H9 (cell line): ENCODE data around the gene NOXA1. TPM values are rescaled to one million over a fixed set of nuclear protein-coding genes. Genes with fewer than 3 reads are reported as not detected.

Experiments used
- DNase-seq: peaks from one replicate; pipeline ENCODE4 v3.0.0-alpha.2; 2017
- H2AFZ ChIP-seq: one replicate; pipeline ENCODE4 v1.6.1; 2013; ENCODE audit warnings: mild to moderate bottlenecking, low read length, control low read depth, moderate library complexity
- H2AK5ac ChIP-seq: 2 replicates; pipeline ENCODE4 v1.6.1; 2013; ENCODE audit warnings: low read length, control low read depth, mixed read lengths; ENCODE audit not compliant: insufficient read length
- H2BK120ac ChIP-seq: one replicate; pipeline ENCODE4 v1.6.1; 2013; ENCODE audit warnings: low read depth, mild to moderate bottlenecking, low read length, control low read depth, inconsistent platforms; ENCODE audit not compliant: poor library complexity, severe bottlenecking
- H2BK12ac ChIP-seq: 2 replicates; pipeline ENCODE4 v1.6.1; 2013; ENCODE audit warnings: low read length, control low read depth, mixed read lengths, low read depth; ENCODE audit not compliant: insufficient read length
- H2BK15ac ChIP-seq: 2 replicates; pipeline ENCODE4 v1.6.1; 2013; ENCODE audit warnings: low read depth, low read length, control low read depth
- H2BK20ac ChIP-seq: one replicate; pipeline ENCODE4 v1.6.1; 2013; ENCODE audit warnings: low read depth, mild to moderate bottlenecking, low read length, control low read depth, inconsistent platforms; ENCODE audit not compliant: poor library complexity, severe bottlenecking
- H2BK5ac ChIP-seq: 2 replicates; pipeline ENCODE4 v1.6.1; 2013; ENCODE audit warnings: low read length, control low read depth, mixed read lengths; ENCODE audit not compliant: insufficient read length
- H3K14ac ChIP-seq: 2 replicates; pipeline ENCODE4 v1.6.1; 2013; ENCODE audit warnings: low read length, control low read depth; ENCODE audit not compliant: insufficient read depth
- H3K18ac ChIP-seq: 2 replicates; pipeline ENCODE4 v1.6.1; 2013; ENCODE audit warnings: low read depth, mild to moderate bottlenecking, mixed read lengths, low read length, control low read depth; ENCODE audit not compliant: insufficient read length
- H3K23ac ChIP-seq: 2 replicates; pipeline ENCODE4 v1.6.1; 2013; ENCODE audit warnings: low read length, control low read depth, mixed read lengths, low read depth; ENCODE audit not compliant: insufficient read length
- H3K23me2 ChIP-seq: 2 replicates; pipeline ENCODE4 v1.6.1; 2013; ENCODE audit warnings: low read depth, mild to moderate bottlenecking, mixed read lengths, low read length, control low read depth; ENCODE audit not compliant: insufficient read length, poor library complexity, severe bottlenecking
- H3K27ac ChIP-seq: 2 replicates; pipeline ENCODE4 v1.5.1; 2013; ENCODE audit warnings: low read length, control low read depth, mixed read lengths, low read depth; ENCODE audit not compliant: insufficient read length
- H3K27me3 ChIP-seq: 2 replicates; pipeline ENCODE4 v1.6.1; 2013; ENCODE audit warnings: low read length, control low read depth, inconsistent platforms; ENCODE audit not compliant: insufficient read depth
- H3K4ac ChIP-seq: 2 replicates; pipeline ENCODE4 v1.6.1; 2013; ENCODE audit warnings: low read depth, mild to moderate bottlenecking, control low read depth, inconsistent platforms, low read length, moderate library complexity
- H3K4me1 ChIP-seq: 2 replicates; pipeline ENCODE4 v1.6.1; 2013; ENCODE audit warnings: low read length, control low read depth, inconsistent platforms; ENCODE audit not compliant: insufficient read depth
- H3K4me2 ChIP-seq: 2 replicates; pipeline ENCODE4 v1.6.1; 2013; ENCODE audit warnings: low read length, control low read depth, mixed read lengths; ENCODE audit not compliant: insufficient read length, insufficient read depth
- H3K56ac ChIP-seq: 2 replicates; pipeline ENCODE4 v1.6.1; 2013; ENCODE audit warnings: low read depth, mild to moderate bottlenecking, mixed read lengths, low read length, control low read depth; ENCODE audit not compliant: insufficient read length
- H3K79me1 ChIP-seq: 2 replicates; pipeline ENCODE4 v1.6.1; 2013; ENCODE audit warnings: low read depth, mild to moderate bottlenecking, moderate library complexity, low read length, control low read depth, inconsistent platforms; ENCODE audit not compliant: insufficient read depth, poor library complexity, severe bottlenecking
- H3K79me2 ChIP-seq: 2 replicates; pipeline ENCODE4 v1.6.1; 2013; ENCODE audit warnings: low read length, control low read depth, inconsistent platforms; ENCODE audit not compliant: insufficient read depth
- H3K9ac ChIP-seq: 2 replicates; pipeline ENCODE4 v1.6.1; 2013; ENCODE audit warnings: low read length, control low read depth, mixed read lengths; ENCODE audit not compliant: insufficient read length; ENCODE audit errors: extremely low read depth
- H3K9me3 ChIP-seq: one replicate; pipeline ENCODE4 v1.6.1; 2013; ENCODE audit warnings: low read depth, low read length, inconsistent platforms; ENCODE audit not compliant: control insufficient read depth
- H3T11ph ChIP-seq: one replicate; pipeline ENCODE4 v1.6.1; 2013; ENCODE audit warnings: mild to moderate bottlenecking, low read length, control low read depth, inconsistent platforms
- H4K20me1 ChIP-seq: one replicate; pipeline ENCODE4 v1.6.1; 2013; ENCODE audit not compliant: control insufficient read depth, insufficient read length, insufficient read depth
- H4K5ac ChIP-seq: 2 replicates; pipeline ENCODE4 v1.6.1; 2013; ENCODE audit warnings: low read depth, mild to moderate bottlenecking, mixed read lengths, low read length, control low read depth; ENCODE audit not compliant: insufficient read length
- H4K8ac ChIP-seq: replicated peaks from 2 replicates; pipeline ENCODE4 v1.6.1; 2013; ENCODE audit warnings: low read length, control low read depth, mixed read lengths, low read depth; ENCODE audit not compliant: insufficient read length
- H4K91ac ChIP-seq: 2 replicates; pipeline ENCODE4 v1.6.1; 2013; ENCODE audit warnings: low read depth, mild to moderate bottlenecking, moderate library complexity, mixed read lengths, low read length, control low read depth; ENCODE audit not compliant: insufficient read length
- H3K27ac Mint-ChIP-seq, 3 experiments: 2 replicates in 2 of 3; 3 replicates in 1 of 3; pipeline ENCODE4 v1.8.0; 2020 to 2021; ENCODE audit warnings: mixed read lengths in 3 of 3, mild to moderate bottlenecking in 1 of 3, moderate library complexity in 1 of 3
- H3K27me3 Mint-ChIP-seq: 2 replicates; pipeline ENCODE4 v1.8.0; 2021; ENCODE audit warnings: low read depth, mild to moderate bottlenecking, moderate library complexity, mixed read lengths
- H3K36me3 Mint-ChIP-seq, 3 experiments: 2 replicates in 2 of 3; 3 replicates in 1 of 3; pipeline ENCODE4 v1.8.0; 2020 to 2021; ENCODE audit warnings: low read depth in 3 of 3, mixed read lengths in 3 of 3; ENCODE audit not compliant: insufficient read depth in 1 of 3
- H3K4me1 Mint-ChIP-seq, 2 experiments: 2 replicates each; pipeline ENCODE4 v1.8.0; 2020; ENCODE audit warnings: mixed read lengths in 2 of 2
- H3K4me3 Mint-ChIP-seq, 2 experiments: 2 replicates in 1 of 2; 3 replicates in 1 of 2; pipeline ENCODE4 v1.8.0; 2020 to 2021; ENCODE audit warnings: mild to moderate bottlenecking in 2 of 2, mixed read lengths in 2 of 2, moderate library complexity in 1 of 2
- H3K9me3 Mint-ChIP-seq, 2 experiments: 2 replicates in 1 of 2; 3 replicates in 1 of 2; pipeline ENCODE4 v1.8.0; 2020; ENCODE audit warnings: mild to moderate bottlenecking in 2 of 2, mixed read lengths in 2 of 2, moderate library complexity in 1 of 2
- WGBS: extraction: QIAGEN DNeasy Blood & Tissue Kit; methylation state at CpG from one replicate; pipeline ENCODE4 v1.1.7; 2013; ENCODE audit warnings: missing lambda C conversion rate, low lambda C conversion rate, mixed read lengths; ENCODE audit not compliant: insufficient read length; ENCODE audit errors: extremely low coverage; 5-methylcytosine and 5-hydroxymethylcytosine counted together
- total RNA-seq: library from RNA; stranded (reverse); gene quantifications from 2 replicates; pipeline ENCODE4 v1.2.1, GENCODE V29; 2021
- TF ChIP-seq, protein P1 (sequence below): fragments of 200-600 bp; sonication (generic); conservative IDR thresholded peaks from 3 replicates; pipeline ENCODE4 v1.8.0; 2021; ENCODE audit warnings: antibody characterized with exemption, mild to moderate bottlenecking

Gene NOXA1
- total RNA-seq, 1 experiment from 2014 or later, result 2.0 TPM

DNA sequence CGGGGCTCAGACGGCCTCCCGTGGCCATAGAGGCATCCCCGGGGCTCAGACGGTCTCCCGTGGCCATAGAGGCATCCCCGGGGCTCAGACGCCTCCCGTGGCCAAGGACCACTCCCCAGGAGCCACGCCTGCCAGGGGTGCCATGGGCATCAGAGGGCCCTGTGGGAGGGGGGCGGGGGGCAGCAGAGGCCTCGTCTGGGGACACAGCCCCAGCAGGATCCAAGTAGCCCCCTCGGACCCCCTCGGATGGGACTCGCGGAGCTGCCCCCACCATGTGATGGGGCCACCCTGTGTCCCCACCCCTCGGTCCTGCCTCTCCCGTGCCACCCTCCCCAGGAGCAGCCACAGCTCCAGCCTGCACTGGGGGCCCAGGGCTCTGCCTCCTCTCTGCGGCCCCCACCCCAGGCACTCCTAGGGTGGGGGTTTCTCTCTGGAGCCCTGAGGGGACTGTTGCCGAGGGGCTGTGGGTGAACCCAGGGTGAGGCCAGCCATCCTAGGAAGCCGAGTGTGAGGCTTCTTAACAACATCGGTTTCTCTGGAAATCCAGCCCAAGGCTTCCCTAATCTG lies 15.5 kb downstream of the NOXA1 start:
- WGBS, result no CpG with 5 or more reads among the region's 22 CpGs
- no peak for DNase-seq
- Histone ChIP-seq H4K5ac (no peak overlapping the region), H2BK5ac (no peak overlapping the region), H3K23me2 (no peaks in the 10 kb centered on the region), H3K4me2 (no peak overlapping the region), H2AK5ac (no peak overlapping the region), H2BK12ac (no peak overlapping the region), H2BK20ac (no peak overlapping the region), H3K23ac (no peak overlapping the region), H3T11ph (no peak overlapping the region), H4K91ac (no peak overlapping the region), H3K4me1 (no peaks in the 10 kb centered on the region), H3K4ac (no peak overlapping the region), H2BK120ac (no peak overlapping the region), H3K79me1 (no peaks in the 10 kb centered on the region), H3K27me3 (no peaks in the 10 kb centered on the region), H3K56ac (no peak overlapping the region), H3K9ac (no peak overlapping the region), H3K27ac (no peak overlapping the region), H3K79me2 (no peaks in the 10 kb centered on the region), H4K20me1 (no peaks in the 10 kb centered on the region), H4K8ac (no peak overlapping the region), H2BK15ac (no peak overlapping the region), H3K14ac (no peak overlapping the region), H3K18ac (no peak overlapping the region), H2AFZ (no peak overlapping the region), H3K9me3 (no peaks in the 10 kb centered on the region)
- peaks cover 12% of the 10 kb centered on the region for H3K27me3 Mint-ChIP-seq
- TF ChIP-seq, protein P1, sequence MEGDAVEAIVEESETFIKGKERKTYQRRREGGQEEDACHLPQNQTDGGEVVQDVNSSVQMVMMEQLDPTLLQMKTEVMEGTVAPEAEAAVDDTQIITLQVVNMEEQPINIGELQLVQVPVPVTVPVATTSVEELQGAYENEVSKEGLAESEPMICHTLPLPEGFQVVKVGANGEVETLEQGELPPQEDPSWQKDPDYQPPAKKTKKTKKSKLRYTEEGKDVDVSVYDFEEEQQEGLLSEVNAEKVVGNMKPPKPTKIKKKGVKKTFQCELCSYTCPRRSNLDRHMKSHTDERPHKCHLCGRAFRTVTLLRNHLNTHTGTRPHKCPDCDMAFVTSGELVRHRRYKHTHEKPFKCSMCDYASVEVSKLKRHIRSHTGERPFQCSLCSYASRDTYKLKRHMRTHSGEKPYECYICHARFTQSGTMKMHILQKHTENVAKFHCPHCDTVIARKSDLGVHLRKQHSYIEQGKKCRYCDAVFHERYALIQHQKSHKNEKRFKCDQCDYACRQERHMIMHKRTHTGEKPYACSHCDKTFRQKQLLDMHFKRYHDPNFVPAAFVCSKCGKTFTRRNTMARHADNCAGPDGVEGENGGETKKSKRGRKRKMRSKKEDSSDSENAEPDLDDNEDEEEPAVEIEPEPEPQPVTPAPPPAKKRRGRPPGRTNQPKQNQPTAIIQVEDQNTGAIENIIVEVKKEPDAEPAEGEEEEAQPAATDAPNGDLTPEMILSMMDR, result no peak
- H3K27ac Mint-ChIP-seq, result no peak overlapping the region
- peaks cover 0 to 2% of the 10 kb centered on the region in 2 experiments; a peak in 2 of 4 replicates for H3K4me1 Mint-ChIP-seq
- 0 out of 5 replicates have a peak, but pooled peaks cover 0 to 1% of the 10 kb centered on the region in 2 experiments for H3K9me3 Mint-ChIP-seq
- no peaks in the 10 kb centered on the region for H3K36me3 Mint-ChIP-seq
- no peak overlapping the region for H3K4me3 Mint-ChIP-seq
